GM19468 (cell line): ENCODE measurements around the gene PIGH.
"Not testable (repeated sequence)": the region's sequence is repeated elsewhere in the genome, so short reads cannot be mapped to it uniquely, and the experiment has no call there.

ENCODE experiments used
- ATAC-seq: cut with Tn5 transposase; IDR thresholded peaks from one replicate; pipeline ENCODE4 v1.9.1; 2021; ENCODE audit warnings: mild to moderate bottlenecking, moderate library complexity, moderate number of reproducible peaks; ENCODE audit not compliant: unreplicated experiment; ENCODE audit errors: extremely low read depth

PIGH gene

DNA sequence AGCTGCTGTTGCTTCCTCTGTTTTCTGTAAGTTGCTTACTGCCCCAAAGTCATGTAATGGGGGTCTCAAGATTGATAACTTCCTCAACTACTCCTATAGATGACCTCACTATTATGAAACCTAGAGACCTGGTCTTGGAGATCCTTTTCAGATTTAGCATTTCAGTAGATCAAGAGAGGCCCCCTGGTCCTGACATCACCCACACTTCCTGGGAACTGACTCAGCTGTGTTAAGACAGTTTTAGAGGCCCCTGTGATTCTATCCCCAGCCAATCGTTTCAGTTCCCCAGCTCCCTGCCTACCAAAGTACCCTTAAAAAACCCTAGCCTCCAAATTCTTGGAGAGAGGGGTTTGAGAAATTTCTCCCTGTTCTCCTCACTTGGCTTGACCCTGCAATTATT is 10.4 kb upstream of the PIGH start:
- no peak for ATAC-seq

DNA sequence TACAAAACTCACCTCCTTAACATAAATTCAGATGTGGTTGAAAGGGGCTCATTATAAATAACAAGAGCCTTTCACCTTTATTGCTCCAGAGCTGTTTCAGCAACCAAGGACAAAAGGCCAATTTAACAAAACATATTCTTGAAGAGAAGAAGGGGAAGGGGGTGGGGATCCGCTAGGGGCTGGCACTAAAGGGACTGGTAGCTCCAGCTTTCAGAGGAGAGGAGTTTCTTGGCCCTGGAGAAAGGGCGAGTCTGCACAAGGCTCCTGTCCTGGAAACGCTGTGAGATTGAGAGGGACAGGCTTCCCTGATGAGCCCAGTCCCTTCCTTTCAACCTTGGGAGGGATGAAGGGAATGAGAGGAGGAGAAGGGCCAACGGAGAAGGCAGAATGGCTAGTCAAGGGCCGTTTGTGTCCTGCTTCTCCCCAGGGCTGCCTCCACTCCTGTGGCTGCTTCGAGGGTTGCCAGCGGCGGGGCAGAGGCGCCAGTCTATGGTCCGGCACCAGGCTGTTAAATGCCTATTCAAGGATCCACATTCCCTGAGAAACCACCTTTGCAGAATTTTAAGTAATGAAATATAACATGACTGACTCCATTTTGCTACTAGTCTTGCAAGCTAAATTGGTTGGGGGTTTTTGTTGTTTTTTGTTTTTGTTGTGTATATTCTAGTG is 9.7 kb upstream of the PIGH start:
- no peak for ATAC-seq

DNA sequence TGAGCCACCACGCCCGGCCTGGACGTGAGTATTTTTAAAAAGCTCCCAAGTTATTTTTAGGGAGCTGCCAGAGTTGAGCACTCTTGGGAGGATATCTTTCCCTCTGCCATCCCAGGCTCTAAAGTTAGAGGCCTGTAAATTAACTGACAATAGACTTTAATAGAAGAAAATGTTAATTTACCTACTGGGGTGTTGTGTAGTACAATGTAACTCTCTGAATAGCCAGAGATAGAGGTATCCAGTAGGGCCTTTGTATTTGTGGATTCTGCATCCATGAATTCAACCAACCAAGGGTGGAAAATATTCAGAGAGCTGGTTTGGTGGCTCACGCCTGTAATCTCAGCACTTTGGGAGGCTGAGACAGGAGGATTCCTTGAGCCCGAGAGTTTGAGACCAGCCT is 7.6 kb upstream of the PIGH start:
- no peak for ATAC-seq

DNA sequence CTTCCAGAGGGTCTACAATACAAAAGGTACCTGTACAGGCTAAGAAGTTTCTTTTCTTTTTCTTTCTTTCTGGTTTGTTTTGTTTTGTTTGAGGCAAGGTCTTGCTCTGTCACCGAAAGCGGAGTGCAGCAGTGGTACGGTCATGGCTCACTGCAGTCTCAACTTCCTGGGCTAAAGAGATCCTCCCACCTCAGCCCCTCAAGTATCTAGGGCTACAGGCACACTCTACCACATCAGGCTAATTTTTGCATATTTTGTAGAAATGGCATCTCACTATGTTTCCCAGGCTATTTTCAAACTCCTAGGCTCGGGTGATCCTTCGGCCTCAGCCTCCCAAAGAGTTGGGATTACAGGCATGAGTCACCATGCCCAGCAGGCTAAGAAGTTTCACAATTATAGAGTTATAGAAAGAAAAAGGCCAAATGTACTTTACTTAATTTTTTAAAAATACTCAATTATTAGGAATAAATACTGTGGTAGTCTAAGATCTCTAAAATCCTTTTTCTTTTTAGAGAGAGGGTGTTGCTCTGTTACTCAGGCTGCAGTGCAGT is 3.0 kb upstream of the PIGH start:
- ATAC-seq = peak; percentile 31

DNA sequence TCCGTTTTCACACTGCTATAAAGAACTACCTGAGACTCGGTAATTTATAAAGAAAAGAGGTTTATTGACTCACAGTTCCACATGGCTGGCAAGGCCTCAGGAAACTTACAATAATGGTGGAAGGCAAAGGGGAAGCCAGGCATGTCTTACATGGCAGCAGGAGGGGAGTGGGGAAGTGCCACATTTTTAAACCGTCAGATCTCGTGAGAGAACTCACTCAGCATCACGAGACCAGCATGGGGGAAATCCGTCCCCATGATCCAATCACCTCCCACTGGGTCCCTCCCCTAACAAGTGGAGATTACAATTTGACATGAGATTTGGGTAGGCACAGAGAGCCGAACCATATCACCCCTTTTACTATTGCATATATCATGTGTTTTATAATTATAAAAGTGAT is 2.0 kb upstream of the PIGH start:
- ATAC-seq = no peak

DNA sequence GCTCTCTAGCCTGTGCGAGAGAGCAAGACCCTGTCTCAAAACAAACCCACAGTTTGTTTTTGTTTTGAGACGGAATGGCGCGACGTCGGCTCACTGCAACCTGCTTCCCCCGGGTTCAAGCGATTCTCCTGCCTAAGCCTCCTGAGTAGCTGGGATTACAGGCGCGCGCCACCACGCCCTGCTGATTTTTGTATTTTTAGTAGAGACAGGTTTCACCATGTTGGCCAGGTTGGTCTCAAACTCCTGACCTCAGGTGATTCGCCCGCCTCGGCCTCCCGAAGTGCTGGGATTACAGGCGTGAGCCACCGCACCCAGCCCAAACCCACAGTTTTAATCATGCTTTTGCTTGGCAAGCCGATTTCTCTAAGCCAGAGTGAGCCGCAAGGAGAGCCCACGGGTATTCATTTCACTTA is 500 bp upstream of the PIGH start:
- not testable (repeated sequence) for ATAC-seq

DNA sequence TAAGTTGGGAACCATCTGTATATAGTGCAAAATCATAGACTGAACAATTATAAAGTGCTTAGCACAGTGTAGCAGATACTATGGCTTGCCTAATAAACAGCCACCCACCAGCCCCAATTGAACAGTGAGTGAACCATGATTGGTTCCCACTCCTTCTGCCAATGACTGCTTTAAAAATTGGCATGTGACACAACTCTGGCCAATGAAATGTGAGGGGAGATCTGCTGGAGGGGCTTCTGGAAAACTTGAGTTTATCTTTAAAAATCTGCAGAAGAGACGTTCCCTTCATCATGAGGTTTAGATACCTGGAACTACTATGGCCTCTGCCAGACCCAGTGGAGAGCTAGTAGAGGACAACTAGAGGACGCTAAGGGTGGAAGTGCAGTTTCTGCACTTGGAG is 4.7 kb downstream of the PIGH start:
- ATAC-seq = no peak

DNA sequence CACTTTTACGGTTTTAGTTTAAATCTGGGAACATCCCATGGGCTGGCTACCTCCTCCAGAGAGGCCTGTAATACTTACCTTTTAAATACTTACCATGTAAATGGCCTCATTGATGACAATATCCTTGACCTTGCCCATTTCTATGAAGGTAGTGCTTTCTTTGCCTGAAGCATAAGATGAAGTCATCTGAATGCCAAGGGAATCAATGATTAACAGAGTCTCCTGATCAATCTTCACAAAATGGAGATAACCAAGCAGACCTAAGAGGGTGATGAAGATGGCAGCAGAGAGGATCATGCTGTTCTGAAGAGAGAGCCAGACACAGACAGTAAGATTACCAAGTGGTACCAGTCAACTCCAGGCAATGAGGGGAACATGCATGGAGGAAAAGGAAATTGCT is 6.4 kb downstream of the PIGH start:
- ATAC-seq = not testable (repeated sequence)

DNA sequence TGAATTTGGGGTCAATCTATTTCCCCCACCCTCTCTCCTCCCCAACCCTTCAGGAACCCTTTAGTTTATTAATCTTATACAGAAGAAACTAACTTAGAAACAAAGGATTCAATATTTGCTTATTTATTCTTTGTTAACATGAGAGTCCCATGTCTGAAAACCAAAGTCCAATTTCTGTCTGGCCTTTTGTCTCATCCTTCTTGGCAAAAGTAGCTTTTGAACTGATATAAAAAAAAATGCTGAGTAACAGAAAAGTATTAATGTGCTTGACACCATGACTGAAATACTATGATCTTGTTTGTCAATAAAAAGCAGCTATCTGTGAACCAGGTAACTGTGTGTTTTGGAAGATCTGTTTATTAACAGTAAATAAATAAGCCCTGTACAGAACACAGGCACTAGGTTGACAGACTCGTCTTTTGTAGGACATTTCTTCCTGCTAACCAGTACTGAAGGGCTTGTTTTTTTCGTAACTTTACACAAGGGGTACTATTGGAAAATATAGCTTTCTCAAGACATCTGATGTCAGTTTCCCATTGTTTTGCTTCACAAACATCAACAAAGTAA is 10.8 kb downstream of the PIGH start:
- ATAC-seq = no peak

DNA sequence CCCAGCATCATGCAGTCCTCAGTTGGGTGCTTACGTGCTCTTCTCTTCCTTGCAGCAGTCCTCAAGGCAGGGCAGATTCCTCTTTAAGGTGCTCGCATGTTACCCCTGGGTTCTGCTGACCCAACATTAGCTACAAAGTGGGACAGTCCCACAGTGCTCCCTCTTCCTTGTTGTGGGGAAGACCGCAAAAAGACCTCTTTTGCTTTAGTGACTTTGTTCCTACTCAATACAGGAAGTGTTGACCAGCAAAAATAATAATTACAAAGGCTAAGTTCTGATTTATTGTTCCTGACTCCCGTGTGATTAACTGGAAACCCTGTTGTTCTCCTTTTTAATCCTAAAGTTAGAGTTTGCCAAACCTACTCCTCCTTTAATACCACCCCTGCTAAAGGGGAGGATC is 13.7 kb downstream of the PIGH start:
- ATAC-seq = no peak

DNA sequence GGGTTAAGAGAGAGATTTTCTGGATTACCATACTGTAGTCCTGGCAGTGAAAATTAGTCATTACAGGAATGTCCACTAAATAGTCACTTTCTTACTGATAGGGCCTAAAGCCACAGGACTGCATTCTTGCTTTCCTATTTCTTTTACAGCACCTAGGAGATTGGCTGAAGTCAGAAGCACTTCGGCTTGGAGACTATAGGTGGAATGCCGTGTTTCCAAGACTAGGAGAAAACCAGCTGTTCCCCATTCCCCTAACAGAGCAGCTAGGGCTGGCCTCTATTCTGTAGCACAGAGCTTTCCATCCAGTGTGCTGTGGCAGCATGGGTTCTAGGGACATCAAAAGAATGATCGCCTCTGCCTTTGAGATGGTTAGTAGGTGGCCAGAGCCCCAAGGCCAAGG is 15.1 kb downstream of the PIGH start:
- ATAC-seq = no peak

DNA sequence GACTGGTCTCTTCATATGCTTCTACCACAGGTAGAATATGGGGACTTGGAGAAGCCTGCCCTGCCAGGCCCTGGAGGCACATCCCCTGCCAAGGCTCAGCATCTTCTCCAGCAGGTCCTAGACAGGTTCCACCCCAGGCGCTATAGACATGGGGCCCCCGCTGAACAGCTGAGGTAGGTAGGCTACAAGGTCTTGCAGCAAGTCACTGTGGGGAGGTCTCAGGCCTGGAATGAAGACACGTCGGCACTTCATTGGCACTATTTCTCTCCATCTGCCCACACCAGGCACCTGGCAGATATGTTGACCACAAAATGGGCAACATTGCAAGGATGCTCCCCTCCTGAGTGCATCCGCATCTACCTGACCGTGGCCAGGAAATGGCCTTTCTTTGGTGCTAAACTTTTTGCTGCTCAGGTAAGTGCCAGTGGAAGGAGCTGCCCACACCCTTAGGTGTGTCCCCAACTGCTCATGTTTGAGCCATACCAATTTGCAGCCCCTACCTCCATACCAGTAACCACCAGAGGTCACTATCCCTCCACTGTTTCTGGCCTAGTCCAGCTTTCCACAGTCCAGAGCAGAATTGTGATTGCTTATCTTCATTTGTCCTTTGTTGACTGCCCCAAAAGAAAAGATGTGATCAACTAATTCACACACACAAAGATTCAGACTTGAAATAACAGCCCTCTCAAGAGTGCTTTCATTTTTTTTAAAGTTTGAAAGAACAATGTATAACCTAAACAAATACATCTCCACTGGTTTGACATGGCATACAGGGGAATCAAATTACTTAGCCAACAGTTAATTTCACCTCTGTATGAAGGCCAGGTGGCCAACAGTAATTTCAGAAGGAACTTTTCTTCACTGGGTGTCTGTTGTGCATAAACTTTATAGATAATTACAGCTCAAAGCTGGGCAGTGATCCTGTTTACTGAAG is 16.1 kb downstream of the PIGH start:
- ATAC-seq = no peak

DNA sequence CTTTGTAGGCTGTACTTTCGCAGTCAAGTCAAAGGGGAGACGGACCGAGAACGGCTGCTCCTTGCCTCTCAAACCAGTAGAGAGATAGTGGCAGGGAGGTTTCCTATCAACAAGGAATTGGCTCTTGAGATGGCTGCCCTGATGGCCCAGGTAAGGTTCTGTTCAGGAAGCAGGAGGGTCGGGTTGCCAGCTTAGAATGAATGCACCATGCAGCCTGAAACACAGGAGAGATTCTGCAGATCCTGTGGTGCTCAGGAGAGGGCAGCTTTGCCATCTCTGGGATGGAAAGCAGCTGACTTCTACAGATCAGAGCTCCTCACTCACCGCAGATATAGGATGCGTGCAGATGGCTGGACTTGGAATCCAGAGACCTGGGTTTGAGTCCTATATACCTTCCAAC is 18.0 kb downstream of the PIGH start:
- no peak for ATAC-seq

DNA sequence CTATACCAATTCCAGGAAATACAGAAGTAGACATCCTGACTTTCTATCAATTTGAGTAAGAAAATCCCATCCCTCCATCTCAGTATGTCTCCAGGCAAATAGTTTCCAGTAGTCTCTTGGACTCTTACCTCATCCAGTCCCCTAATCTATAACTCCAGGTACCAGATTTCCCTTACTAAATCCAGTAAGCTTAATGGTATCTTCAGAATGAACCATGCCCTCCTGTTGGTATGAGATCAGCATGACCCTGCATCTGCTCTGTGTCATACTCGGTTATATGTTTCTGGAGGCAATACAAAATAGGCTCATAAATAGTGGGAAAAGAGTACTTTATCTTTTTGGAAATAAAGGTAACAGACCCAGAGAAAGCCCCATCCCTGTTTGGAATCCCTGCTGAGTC is 18.4 kb downstream of the PIGH start:
- ATAC-seq = no peak

DNA sequence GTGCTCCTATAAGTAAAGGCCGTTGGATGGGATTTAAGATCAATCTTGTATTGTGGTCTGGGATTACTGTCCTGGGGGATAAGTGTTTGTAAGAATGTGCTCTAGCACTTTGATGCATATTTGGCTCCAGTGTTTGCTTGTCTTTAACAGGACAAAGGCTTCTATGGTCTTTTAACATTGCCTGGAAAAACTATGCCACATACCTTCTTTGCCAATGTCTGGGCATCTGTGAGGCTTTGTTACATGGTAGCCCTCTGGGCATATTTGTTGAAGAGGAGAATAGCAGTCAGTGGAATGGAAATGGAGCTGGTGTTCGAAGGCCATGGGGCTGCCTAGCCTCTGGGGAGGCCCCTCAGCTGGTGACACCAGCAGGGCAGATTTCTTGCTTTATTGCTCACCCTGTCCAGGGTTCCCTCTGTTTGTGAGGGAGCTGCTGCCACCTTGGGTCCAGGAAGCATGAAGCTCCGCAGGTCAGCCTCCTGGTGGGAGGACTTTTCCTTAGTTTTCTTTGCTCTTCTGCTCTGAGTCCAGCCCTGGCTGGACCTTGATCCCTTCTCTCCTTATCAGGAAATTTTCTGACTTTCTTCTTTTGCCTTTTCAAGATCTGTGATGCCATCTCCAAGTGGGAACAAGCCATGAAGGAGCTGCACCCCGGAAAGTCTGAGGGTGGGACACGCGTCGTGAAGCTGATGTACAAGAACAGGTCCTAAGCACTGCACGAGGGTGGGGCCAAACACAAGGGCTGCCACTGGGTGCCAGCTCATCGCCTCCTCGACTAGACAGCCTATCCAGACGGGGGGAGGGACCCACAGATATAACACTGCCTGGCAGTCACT is 19.5 kb downstream of the PIGH start:
- no peak for ATAC-seq

DNA sequence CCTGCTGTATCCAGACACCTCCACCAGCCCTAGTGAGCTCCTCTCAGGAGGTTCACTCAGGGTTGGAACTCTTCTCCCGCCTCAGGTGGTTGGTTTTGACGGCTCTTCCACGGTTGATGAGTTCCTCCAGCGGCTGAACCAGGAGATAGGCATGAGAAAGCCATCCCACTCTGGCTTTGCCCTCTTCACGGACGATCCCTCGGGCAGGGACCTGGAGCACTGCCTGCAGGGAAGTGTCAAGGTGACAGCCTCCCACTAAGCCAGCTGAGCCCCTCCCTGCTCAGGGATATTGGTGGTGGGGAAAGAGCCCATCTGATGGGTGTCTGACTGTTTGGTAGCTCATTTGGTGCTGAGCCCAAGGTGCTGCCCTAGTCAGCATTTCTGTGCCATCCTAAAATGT is 20.4 kb downstream of the PIGH start:
- ATAC-seq = no peak

DNA sequence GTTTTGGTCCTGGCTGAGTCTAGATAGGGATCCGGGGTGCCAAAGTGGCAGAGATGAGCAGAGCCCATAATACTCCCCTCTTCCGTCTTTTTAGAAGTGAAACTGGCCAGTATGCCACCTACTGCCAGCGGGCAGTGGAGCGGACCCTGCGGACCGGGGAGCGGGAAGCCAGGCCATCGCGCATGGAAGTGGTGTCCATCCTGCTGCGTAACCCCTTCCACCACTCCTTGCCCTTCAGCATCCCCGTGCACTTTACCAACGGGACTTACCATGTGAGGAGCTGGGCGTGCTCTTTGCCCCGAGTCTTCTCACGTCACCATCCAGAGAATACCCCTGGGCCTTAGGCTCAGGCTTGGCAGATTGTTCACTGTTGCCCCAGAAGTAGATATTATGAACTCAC is 21.0 kb downstream of the PIGH start:
- no peak for ATAC-seq

DNA sequence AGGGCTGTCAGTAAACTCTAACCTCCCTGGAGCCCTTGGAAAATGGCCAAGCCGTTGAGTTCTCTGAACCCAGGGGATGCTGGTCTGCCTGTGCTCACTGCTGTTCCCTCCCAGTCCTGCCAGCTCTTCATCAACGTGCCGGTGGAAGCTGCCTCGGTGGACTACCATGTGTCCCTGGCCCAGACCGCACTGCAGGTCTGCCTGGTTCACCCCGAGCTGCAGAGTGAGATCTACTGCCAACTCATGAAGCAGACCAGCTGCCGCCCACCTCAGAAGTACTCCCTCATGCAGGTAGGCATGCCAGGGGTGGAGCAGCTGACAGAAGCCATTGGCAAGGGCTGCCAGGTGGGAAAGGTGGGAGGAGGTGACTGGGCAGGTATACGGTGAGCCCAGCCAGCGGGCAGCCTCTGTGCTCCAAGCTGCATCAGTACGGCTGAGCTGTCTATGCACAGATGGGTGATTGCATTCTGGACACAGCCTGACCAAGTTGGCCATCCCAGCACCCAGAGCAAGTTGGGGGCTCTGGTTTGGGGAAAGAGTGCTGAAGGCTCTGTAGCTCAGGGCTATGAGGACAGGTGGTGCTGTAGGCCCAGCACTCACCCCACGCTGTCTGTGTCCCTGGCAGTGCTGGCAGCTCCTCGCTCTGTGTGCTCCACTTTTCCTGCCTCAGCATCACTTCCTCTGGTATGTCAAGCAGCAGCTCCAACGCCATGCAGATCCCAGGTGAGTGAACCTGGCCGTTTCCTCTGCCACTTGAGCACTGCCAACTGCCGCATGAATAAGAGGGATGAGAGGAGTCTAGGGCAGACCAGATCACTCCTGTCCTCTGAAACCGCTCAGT is 21.9 kb downstream of the PIGH start:
- ATAC-seq = no peak

DNA sequence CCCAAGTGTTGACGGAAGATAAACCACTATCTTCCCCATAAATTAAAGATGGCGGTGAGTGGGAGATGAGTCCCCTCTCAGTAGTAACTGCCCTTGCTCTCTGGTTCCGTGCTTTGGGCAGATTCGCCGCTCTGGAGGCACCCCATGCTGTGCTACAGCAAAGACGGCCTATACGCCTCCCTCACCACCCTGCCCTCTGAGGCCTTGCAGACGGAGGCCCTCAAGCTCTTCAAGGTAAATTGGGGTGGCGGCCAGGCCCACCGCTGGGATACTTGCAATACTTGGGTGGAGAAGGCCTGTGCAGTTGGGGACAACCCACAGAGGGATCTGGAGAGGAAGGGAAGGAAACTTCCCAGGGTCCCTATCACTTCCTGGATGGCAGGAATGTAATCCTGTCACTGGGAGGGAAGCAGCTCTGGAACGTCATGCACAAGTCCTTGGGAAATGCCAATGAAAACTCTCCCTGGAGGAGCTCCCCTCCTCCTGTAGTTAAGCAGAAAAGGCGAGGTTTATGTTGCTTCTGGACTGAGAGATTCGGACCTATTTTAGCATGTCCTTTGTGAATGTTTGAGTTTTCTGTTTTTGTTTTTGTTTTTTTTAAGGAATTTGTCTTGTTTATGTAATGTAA is 22.8 kb downstream of the PIGH start:
- ATAC-seq = no peak
